GM21360 (cell line): ENCODE data around the gene RNF115.
"Not testable (repeated sequence)": the region's sequence is repeated elsewhere in the genome, so short reads cannot be mapped to it uniquely, and the experiment has no call there.

ENCODE experiments used
- ATAC-seq: cut with Tn5 transposase; IDR thresholded peaks from one replicate; pipeline ENCODE4 v1.9.1; 2021; ENCODE audit warnings: mild to moderate bottlenecking, moderate library complexity; ENCODE audit not compliant: unreplicated experiment

The RNF115 gene

GRCh38 chr1:145823565-145824498 is at the start of gene RNF115, which contains the start of gene POLR3C:
TSS of gene RNF115 (minus strand) at chr1:145824095. CDS start at chr1:145823873, 222 bp downstream.
TSS of gene POLR3C (plus strand) at chr1:145824200. CDS start at chr1:145825777, 1,577 bp downstream.
- peak; percentile 87 for ATAC-seq

- no peak for ATAC-seq
Observed at GRCh38 chr1:145871994-145872924, 48.4 kb upstream of the RNF115 start.

GRCh38 chr1:145868232-145868631 is 44.3 kb upstream of the RNF115 start:
- ATAC-seq, result no peak

GRCh38 chr1:145863282-145864018 is 39.6 kb upstream of the RNF115 start:
- no peak for ATAC-seq

GRCh38 chr1:145859491-145860023 is 35.7 kb upstream of the RNF115 start:
- ATAC-seq, result peak; percentile 67

GRCh38 chr1:145858901-145859490 is 35.1 kb upstream of the RNF115 start, which contains the start of gene PIAS3:
TSS of gene PIAS3 (minus strand) at chr1:145859081. CDS start at chr1:145858990, 91 bp downstream.
- peak; percentile 73 for ATAC-seq

- no peak for ATAC-seq
Observed at GRCh38 chr1:145858238-145858900, 34.5 kb upstream of the RNF115 start.

- ATAC-seq, result no peak
Observed at GRCh38 chr1:145857170-145857569, 33.3 kb upstream of the RNF115 start.

GRCh38 chr1:145855426-145855948 is 31.6 kb upstream of the RNF115 start:
- ATAC-seq, result no peak

GRCh38 chr1:145849356-145850160 is 25.7 kb upstream of the RNF115 start:
- no peak for ATAC-seq

GRCh38 chr1:145847827-145848226 is 23.9 kb upstream of the RNF115 start:
- no peak for ATAC-seq

- no peak for ATAC-seq
Observed at GRCh38 chr1:145846201-145846612, 22.3 kb upstream of the RNF115 start.

- ATAC-seq, result peak; percentile 49
Observed at GRCh38 chr1:145845514-145846161, 21.7 kb upstream of the RNF115 start, which contains the start of gene NUDT17. TSS of gene NUDT17 (plus strand) at chr1:145845630. CDS start at chr1:145845641, 11 bp downstream.

GRCh38 chr1:145845144-145845513 is 21.2 kb upstream of the RNF115 start:
- ATAC-seq, result peak; percentile 72

- ATAC-seq, result no peak
Observed at GRCh38 chr1:145843031-145843430, 19.1 kb upstream of the RNF115 start.

GRCh38 chr1:145837656-145838055 is 13.8 kb upstream of the RNF115 start:
- no peak for ATAC-seq

GRCh38 chr1:145830810-145831209 is 6.9 kb upstream of the RNF115 start:
- not testable (repeated sequence) for ATAC-seq
